Glomerular visceral epithelial cell (primary cell): Measurements from ENCODE around the gene DPH3.

Experiments used
- DNase-seq: peaks from one replicate; pipeline ENCODE4 v3.0.0-alpha.2; 2016; ENCODE audit errors: extremely low spot score

The DPH3 gene

DNA sequence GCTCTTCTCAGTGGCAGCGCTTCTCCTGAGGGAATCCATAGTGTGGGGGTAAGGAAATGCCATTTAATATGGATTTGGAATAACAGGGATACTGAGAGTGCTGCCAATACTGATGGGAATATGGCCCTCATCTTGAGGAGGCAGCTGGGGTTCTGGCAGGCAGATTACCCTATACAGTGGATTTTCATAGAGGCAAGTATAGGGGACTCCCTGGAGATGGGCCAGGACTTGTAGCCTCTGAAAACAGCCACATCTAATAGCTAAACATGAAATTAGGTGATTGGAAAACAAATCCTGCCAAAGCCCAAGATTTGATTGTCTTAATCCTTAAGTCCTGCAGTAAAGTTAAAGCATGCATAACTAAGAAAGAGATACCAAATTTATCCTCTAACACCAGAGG, 30.9 kb downstream of the DPH3 start:
- DNase-seq: no peak

DNA sequence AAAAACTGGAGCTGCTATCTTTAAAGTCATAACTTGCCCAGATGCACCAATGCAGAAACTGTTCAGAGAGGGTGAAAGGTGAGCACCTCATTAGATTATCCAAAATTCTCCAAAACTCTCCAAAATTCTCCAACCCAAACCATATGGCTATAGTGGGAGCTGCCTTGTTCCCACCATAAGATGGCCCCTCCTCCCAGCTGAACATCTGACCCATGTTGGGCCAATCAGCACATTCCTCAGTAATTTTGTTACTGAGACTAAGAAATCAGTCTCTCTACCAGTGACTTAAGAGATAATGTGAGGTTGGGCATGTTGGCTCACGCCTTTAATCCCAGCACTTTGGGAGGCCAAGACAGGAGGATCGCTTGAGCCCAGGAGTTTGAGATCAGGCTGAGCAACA, 32.8 kb downstream of the DPH3 start:
- no peak for DNase-seq

DNA sequence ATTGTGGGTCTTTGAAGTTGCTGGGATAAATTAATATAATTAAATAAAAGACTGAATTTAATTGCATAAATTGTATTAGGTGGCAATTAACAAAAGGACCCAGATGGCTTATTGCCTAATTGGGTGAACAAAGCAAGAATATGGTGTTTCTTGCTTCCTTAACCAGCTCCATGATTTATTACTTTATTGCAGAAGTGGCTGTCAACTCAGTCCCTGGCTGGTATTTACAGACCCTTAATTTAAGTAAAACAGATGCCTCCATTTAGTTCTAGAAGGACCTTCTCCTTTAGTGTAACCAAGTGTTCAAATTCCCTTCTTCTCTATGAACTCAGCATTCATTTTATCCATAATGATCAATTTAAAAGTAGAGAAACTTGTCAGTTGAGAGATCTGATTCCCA, 35.1 kb downstream of the DPH3 start:
- no peak for DNase-seq

DNA sequence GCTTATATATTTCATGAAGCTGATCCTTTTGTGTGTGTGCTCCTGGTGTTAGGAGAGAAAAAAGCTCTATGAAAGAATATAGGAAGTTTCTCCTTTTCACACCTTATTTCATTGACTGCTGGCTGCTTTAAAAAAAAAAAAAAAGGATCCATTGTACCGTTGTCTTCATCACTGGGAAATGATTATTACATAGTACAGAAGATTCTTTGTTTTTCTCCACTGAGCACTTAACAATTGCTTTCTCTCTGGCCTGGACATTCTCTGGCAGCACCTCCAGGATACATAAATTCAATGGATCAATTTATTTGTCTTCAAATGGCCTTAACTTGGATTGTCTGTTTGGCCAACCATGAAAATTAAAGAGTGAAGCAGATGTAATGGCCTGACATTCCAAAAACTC, 37.2 kb downstream of the DPH3 start:
- no peak for DNase-seq

DNA sequence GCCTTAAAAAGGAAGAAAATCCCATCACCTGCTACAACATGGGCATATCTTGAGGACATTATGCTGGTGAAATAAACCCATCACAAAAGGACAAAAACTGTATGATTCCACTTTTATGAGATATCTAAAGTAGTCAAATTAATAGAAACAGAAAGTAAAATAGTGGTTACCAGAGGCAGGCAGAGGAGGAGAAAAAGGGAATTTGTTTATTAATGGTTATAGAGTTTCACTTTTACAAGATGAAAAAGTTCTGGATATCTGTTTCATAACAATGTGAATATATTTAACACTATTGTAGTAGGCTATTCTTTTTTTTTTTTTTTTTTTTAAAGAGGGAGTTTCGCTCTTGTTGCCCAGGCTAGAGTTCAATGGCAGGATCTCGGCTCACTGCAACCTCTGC, 40.4 kb downstream of the DPH3 start:
- no peak for DNase-seq

DNA sequence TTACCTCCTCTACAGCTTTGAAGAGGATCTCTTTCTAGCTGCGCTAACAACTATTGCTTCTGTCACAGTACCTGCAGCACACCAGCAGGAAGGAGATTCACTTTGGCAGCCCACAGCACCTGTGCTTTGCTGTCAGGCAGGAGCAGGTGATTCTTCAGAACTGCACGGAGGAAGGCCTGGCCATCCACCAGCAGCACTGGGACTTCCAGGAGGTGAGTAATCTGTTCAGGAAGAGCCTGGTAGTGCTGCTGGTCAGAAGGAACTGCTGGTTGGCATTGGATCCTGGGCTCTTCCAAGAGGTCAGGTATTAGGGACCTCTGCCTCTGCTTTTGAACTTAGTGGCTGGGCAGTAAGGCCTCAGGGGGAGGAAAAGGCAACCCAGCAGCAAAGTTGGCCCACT, 42.2 kb downstream of the DPH3 start:
- DNase-seq: no peak

DNA sequence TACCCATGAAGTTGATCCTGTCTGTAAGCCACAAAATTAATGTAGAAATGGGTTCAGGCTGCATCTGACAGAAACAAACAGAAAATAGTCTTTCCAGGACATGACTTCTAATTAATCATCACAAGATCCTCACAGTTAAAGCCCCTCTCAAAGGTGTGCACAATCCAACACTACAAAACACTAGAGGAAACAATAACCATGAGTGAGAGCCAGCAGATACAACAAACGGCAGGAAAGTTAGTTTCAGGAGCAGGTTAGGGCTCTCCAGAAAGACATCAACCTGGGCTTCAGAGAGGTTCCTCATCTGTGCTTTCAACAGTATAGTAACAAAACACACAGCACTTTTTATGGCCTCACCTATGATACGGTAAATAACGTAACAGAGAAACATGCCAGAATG, 42.8 kb downstream of the DPH3 start:
- DNase-seq: no peak

- DNase-seq: no peak
These were observed 45.0 kb downstream of the DPH3 start for GRCh38 chr3:16219777-16220176.

- no peak for DNase-seq
These were observed 48.3 kb downstream of the DPH3 start for GRCh38 chr3:16216373-16216935.

- no peak for DNase-seq
These were observed 50.4 kb downstream of the DPH3 start for GRCh38 chr3:16214366-16214765.

DNA sequence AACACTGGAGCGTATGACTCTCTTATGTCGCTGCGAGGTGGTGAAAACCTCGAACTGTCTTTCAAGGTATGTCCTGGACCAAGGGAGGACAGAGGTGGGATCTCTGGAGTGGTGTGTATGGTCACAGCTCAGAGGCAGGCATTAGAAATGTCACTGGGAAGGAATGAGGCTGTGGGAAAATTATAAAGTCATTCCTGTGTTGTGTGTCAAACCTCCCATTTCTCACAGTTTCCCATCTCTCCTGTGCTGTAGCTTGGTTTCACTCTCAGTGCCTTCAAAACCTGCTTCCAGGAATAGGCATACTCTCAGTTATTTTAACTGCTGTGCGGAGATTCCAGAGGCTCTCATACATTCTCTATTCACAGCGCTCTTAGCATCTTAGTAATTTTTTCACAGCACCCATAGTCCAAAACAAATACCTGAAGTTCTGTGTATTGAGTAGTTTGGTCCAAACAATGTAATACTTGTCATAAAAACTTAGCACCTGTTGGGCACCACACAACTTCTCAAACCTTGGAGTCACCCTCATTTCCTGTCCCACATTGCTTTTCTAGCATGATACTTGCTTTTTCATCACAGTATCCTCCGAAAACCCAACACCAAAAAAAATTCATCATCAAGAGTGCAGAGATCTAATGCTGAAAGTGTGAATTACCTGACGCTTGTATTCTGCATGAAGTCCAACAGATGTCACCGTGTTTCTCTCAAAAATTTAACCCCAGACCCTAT, 53.4 kb downstream of the DPH3 start:
- DNase-seq: no peak
